K562 (cell line): ENCODE results near the gene PRCC. TPM values are rescaled to one million over a fixed set of nuclear protein-coding genes. Genes with fewer than 3 reads are reported as not detected.

ENCODE experiments used
- ARHGAP35 ChIP-seq: fragments of 450-650 bp; IDR thresholded peaks from 2 replicates; pipeline ENCODE4 v1.6.1; 2018; ENCODE audit not compliant: partially characterized antibody
- ARID1B ChIP-seq: fragments of 450-650 bp; IDR thresholded peaks from 2 replicates; pipeline ENCODE4 v1.6.1; 2016; ENCODE audit warnings: antibody characterized with exemption, mild to moderate bottlenecking, inconsistent platforms
- ATF6 ChIP-seq: sonication (generic); formaldehyde crosslinking; IDR thresholded peaks from 2 replicates; pipeline ENCODE4 v1.4.0; 2020; ENCODE audit warnings: mild to moderate bottlenecking, missing genetic modification reagents
- HDAC3 ChIP-seq: fragments of 450-650 bp; IDR thresholded peaks from 2 replicates; pipeline ENCODE4 v1.6.1; 2018; ENCODE audit warnings: borderline replicate concordance, mild to moderate bottlenecking, moderate library complexity; ENCODE audit not compliant: partially characterized antibody
- LARP7 ChIP-seq: fragments of 450-650 bp; IDR thresholded peaks from 2 replicates; pipeline ENCODE4 v1.6.1; 2016
- NFYB ChIP-seq: IDR thresholded peaks from 2 replicates; pipeline ENCODE4 v1.6.1; 2011; ENCODE audit warnings: mild to moderate bottlenecking, moderate library complexity; ENCODE audit not compliant: insufficient read length; ENCODE audit errors: extremely low read depth
- PHF20 ChIP-seq: fragments of 450-650 bp; IDR thresholded peaks from 2 replicates; pipeline ENCODE4 v1.6.1; 2018; ENCODE audit not compliant: partially characterized antibody
- SAFB2 ChIP-seq: fragments of 200-400 bp; formaldehyde crosslinking; IDR thresholded peaks from 2 replicates; pipeline ENCODE4 v1.6.1; 2018; ENCODE audit warnings: borderline replicate concordance, low read length, low read depth, moderate library complexity; ENCODE audit not compliant: severe bottlenecking
- SIN3B ChIP-seq: fragments of 450-650 bp; IDR thresholded peaks from 2 replicates; pipeline ENCODE4 v1.6.1; 2017; ENCODE audit warnings: low read depth, mild to moderate bottlenecking, moderate library complexity
- SREBF2 ChIP-seq: sonication (generic); formaldehyde crosslinking; IDR thresholded peaks from 2 replicates; pipeline ENCODE4 v1.4.0; 2020; ENCODE audit warnings: mild to moderate bottlenecking, missing genetic modification reagents
- TBP ChIP-seq: optimal IDR thresholded peaks from 2 replicates; pipeline ENCODE3; 2011; ENCODE audit warnings: low read depth, low read length, improper control_type of control experiment
- TCF7L2 ChIP-seq: fragments of 150-350 bp; IDR thresholded peaks from 2 replicates; pipeline ENCODE4 v1.6.1; 2016; ENCODE audit warnings: low read depth, mild to moderate bottlenecking, low read length, moderate library complexity
- TRIM28 ChIP-seq: fragments of 450-650 bp; IDR thresholded peaks from 2 replicates; pipeline ENCODE4 v1.6.1; 2017
- ZBTB17 ChIP-seq: fragments of 450-650 bp; formaldehyde crosslinking; IDR thresholded peaks from 2 replicates; pipeline ENCODE4 v1.4.0; 2020; ENCODE audit warnings: mild to moderate bottlenecking
- ZBTB7A ChIP-seq: IDR thresholded peaks from 2 replicates; pipeline ENCODE4 v1.6.1; 2011; ENCODE audit warnings: low read depth, mild to moderate bottlenecking, low read length, moderate library complexity, borderline replicate concordance; ENCODE audit not compliant: control insufficient read depth
- ZFP1 ChIP-seq: fragments of 450-650 bp; formaldehyde crosslinking; IDR thresholded peaks from 2 replicates; pipeline ENCODE4 v1.4.0; 2020; ENCODE audit warnings: mild to moderate bottlenecking, mixed read lengths
- ZNF143 ChIP-seq: sonication (generic); formaldehyde crosslinking; IDR thresholded peaks from 2 replicates; pipeline ENCODE4 v1.9.0; 2022; ENCODE audit warnings: mild to moderate bottlenecking, missing genetic modification reagents
- ZNF165 ChIP-seq: fragments of 250-450 bp; sonication (Bioruptor Pico); IDR thresholded peaks from 2 replicates; pipeline ENCODE4 v1.4.0; 2020; ENCODE audit warnings: borderline replicate concordance
- ZNF766 ChIP-seq: fragments of 200-800 bp; sonication (Bioruptor generic); conservative IDR thresholded peaks from 2 replicates; pipeline ENCODE4 v1.6.1; 2016; ENCODE audit warnings: missing genetic modification characterization, missing compliant biosample characterization
- polyA plus RNA-seq, 8 experiments: library from polyadenylated mRNA; depleted of rRNA in 4 of 8; stranded (reverse) in 5 of 8; unstranded in 3 of 8; fragments of >200 nt; fragmentation: Nextera tagmentation in 2 of 8; fragmentation: Illumina TruSeq in 1 of 8; extraction: Ambion mirVana in 2 of 8; extraction: Trizol in 1 of 8; gene quantifications; 2 replicates each; pipeline versions ENCODE4 v1.2.1 to v1.2.3, GENCODE V29; 2011 to 2014; ENCODE audit warnings: inconsistent platforms in 1 of 8, missing spikeins in 1 of 8
- total RNA-seq, 7 experiments: library from RNA; depleted of rRNA in 6 of 7; stranded (reverse); fragments of >200 nt in 6 of 7; fragmentation: Illumina TruSeq in 2 of 7; extraction: Trizol in 2 of 7; gene quantifications; 2 replicates each; pipeline versions ENCODE4 v1.2.1 to v1.2.3, GENCODE V29; 2011 to 2021; ENCODE audit warnings: low replicate concordance in 1 of 7
- TF ChIP-seq, protein P1 (sequence below): fragments of 450-650 bp; conservative IDR thresholded peaks from 2 replicates; pipeline ENCODE4 v1.6.1; 2016; ENCODE audit warnings: missing genetic modification characterization, low read depth, mild to moderate bottlenecking, missing compliant biosample characterization, moderate library complexity
- TF ChIP-seq, protein P2 (sequence below): IDR thresholded peaks from 2 replicates; pipeline ENCODE4 v1.6.1; 2014; ENCODE audit warnings: antibody characterized with exemption
- TF ChIP-seq, protein P3 (sequence below), 2 experiments: IDR thresholded peaks; 2 replicates each; pipeline ENCODE4 v1.6.1; 2012; ENCODE audit warnings: improper control_type of control experiment in 2 of 2, low read depth in 2 of 2, low read length in 2 of 2, borderline replicate concordance in 1 of 2

The PRCC gene
- total and polyA plus RNA-seq, 9 of the 15 experiments (the other 6 are each of a cell fraction or from before 2014, with no cell fraction given) = 23.9 to 201 (median 41.1) TPM

DNA sequence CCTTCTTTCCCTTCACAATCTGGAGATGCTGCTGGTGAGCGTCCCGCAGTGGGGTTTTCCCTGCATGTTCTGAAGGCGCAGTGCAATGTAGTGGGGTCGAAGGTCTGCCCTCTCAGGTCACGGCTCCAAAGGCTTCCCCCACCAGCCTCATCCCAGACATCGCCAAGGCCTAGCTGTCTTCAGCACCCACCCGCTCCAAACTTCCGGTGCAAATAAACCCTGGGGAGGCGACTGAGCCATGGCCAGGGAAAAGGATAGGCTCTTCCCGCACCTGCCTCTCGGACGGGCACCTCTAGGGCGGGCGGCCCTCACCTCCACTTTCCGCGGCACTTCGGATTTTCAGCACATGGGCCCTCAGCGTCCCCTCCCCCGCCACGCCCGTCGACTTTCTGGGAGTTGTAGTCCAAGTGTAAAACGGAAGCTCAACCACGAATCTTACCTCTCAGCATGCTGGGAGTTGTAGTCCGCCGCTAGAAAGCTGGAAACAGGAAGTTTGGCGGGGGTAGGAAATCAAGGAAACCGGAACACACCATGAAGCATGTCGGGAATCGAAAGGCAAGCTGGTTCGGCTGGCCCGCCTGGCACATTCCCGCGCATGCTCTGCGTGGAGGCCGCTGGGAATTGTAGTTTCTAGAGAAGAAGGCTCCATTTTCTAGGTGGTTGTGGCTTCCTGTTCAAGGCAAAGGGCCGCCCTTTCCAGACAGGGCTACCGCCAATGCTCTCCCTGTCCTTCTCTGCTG is 26.4 kb upstream of the PRCC start, which contains the start of gene MRPL24 (continued):
- TF ChIP-seq SAFB2 (no peak), HDAC3 (no peak), ZFP1 (CRISPR knock-in tag) (no peak), ZBTB7A (peak; percentile 55; the same call in 1 of the 2 replicates), TBP (peak; percentile 6), ZNF165 (no peak), ZNF143 (CRISPR knock-in tag) (peak; percentile 100), TCF7L2 (0 out of 2 replicates have a peak, but pooled peaks have one; percentile 33), TRIM28 (peak; percentile 17; the same call in 1 of the 2 replicates), SIN3B (peak; percentile 37; the same call in 1 of the 2 replicates), SREBF2 (CRISPR knock-in tag) (peak; percentile 50; the same call in 1 of the 2 replicates), NFYB (no peak), LARP7 (peak; percentile 21; the same call in 1 of the 2 replicates), PHF20 (peak; percentile 75), ARID1B (no peak), ZNF766 (CRISPR knock-in tag) (peak; percentile 97), ATF6 (CRISPR knock-in tag) (0 out of 2 replicates have a peak, but pooled peaks have one; percentile 19), ARHGAP35 (no peak), ZBTB17 (CRISPR knock-in tag) (peak; percentile 97)
- TF ChIP-seq, protein P1, sequence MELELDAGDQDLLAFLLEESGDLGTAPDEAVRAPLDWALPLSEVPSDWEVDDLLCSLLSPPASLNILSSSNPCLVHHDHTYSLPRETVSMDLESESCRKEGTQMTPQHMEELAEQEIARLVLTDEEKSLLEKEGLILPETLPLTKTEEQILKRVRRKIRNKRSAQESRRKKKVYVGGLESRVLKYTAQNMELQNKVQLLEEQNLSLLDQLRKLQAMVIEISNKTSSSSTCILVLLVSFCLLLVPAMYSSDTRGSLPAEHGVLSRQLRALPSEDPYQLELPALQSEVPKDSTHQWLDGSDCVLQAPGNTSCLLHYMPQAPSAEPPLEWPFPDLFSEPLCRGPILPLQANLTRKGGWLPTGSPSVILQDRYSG (tag) = 0 out of 2 replicates have a peak, but pooled peaks have one; percentile 24
- TF ChIP-seq, protein P2, sequence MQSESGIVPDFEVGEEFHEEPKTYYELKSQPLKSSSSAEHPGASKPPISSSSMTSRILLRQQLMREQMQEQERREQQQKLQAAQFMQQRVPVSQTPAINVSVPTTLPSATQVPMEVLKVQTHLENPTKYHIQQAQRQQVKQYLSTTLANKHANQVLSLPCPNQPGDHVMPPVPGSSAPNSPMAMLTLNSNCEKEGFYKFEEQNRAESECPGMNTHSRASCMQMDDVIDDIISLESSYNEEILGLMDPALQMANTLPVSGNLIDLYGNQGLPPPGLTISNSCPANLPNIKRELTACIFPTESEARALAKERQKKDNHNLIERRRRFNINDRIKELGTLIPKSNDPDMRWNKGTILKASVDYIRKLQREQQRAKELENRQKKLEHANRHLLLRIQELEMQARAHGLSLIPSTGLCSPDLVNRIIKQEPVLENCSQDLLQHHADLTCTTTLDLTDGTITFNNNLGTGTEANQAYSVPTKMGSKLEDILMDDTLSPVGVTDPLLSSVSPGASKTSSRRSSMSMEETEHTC = no peak
- TF ChIP-seq, protein P3, sequence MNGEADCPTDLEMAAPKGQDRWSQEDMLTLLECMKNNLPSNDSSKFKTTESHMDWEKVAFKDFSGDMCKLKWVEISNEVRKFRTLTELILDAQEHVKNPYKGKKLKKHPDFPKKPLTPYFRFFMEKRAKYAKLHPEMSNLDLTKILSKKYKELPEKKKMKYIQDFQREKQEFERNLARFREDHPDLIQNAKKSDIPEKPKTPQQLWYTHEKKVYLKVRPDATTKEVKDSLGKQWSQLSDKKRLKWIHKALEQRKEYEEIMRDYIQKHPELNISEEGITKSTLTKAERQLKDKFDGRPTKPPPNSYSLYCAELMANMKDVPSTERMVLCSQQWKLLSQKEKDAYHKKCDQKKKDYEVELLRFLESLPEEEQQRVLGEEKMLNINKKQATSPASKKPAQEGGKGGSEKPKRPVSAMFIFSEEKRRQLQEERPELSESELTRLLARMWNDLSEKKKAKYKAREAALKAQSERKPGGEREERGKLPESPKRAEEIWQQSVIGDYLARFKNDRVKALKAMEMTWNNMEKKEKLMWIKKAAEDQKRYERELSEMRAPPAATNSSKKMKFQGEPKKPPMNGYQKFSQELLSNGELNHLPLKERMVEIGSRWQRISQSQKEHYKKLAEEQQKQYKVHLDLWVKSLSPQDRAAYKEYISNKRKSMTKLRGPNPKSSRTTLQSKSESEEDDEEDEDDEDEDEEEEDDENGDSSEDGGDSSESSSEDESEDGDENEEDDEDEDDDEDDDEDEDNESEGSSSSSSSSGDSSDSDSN (IDR thresholded peaks at IDR 0.05; ENCODE audit: borderline replicate concordance in 1 of 2, low read depth in 2 of 2, low read length in 2 of 2) = 0 out of 4 replicates have a peak, but pooled peaks of 1 of the 2 experiments have one; percentile 59
